ENCODE measurements around the gene NPTX1.

NPTX1 gene

DNA sequence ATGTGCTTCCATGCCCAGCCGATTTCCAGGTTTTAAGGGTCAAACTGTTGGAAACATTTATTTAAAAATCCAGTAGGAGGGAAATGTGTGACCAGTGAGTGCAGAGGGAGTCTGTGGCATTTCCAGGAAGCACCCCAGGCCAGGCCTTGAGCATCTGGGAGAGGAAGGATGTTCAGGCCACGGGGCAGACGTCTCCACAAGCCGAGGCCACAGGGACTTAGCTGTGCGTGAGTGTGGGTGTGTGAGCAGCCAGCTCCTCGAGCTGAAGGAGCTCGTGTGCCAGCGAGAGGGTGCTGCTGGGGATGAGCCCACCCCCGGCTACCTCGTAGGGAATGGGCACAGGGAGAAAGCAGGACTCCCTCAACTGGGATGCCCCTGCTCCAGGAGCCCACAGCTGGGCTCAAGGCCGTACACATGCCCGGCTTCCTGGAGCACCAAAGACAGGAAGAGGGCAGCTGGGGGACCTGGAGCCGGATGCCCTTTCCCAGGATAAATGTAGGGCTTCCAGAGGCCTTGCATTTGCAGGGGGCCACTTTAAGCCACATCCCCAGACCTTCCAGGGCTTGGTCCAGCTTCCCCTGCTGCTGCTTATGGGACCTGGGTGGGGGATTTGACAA is 12.5 kb downstream of the NPTX1 start:
- no peak for DNase-seq (ENCODE audit: low spot score)

DNA sequence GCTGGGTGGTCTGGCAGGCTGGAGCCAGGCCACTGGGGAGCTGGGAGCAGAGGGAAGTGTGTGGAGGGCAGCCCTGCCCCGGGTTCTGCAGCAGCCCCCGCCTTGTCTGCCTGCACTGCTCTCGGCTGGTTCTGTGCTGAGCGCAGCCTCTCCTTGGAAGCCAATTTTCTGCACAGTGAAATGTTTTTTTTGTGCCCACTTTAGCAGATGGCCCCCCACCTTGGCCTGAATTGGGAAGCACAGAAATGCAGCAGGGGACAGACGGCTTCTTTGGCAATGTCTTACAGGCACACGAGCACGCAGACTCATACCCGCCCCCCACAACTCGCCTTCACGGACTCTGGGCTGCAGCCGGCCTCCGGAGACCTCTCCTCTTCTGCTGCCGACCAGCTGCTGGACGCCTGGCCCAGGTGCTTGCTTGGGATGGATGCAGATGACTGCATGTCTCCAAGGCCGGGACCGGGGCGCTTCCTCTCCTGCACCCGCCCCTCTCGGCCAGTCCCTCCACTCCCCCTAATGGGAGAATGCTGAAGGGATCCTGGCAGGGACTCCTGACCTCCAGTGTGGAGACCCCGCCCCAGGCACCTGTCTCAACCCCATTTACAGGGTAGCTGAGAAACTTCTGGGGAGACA is 14.8 kb downstream of the NPTX1 start:
- no peak for DNase-seq (ENCODE audit: low spot score)

- DNase-seq (ENCODE audit: low spot score): no peak
These were observed 16.0 kb downstream of the NPTX1 start for GRCh38 chr17:80460429-80460834.

DNA sequence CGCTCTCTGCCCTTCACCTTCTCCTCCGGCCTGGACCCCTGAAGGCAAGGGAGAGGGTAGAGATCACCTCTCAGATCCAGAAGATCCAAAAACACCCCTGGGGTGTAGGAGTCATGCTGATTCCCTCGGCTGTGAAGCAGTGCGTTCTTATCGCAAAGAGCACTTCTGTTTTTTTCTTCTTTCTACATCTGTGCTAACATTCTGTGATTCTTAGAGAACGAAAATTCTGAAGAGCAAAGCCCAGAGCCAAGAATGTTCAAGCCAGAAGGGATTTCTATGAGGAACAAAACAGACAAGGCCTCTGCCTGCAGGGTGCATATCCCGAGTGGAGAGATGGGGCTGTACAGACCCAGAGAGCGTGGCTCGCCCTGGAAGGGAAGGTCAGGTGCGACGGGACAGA is 17.2 kb downstream of the NPTX1 start:
- DNase-seq (ENCODE audit: low spot score): no peak

GRCh38 chr17:80458016-80458415 is 18.4 kb downstream of the NPTX1 start:
- DNase-seq (ENCODE audit: low spot score): no peak

GRCh38 chr17:80457236-80457856 is 19.1 kb downstream of the NPTX1 start:
- no peak for DNase-seq (ENCODE audit: low spot score)

- no peak for DNase-seq (ENCODE audit: low spot score)
These were observed 19.8 kb downstream of the NPTX1 start for GRCh38 chr17:80456465-80457235.

- no peak for DNase-seq (ENCODE audit: low spot score)
These were observed 20.6 kb downstream of the NPTX1 start for GRCh38 chr17:80455784-80456183.

DNA sequence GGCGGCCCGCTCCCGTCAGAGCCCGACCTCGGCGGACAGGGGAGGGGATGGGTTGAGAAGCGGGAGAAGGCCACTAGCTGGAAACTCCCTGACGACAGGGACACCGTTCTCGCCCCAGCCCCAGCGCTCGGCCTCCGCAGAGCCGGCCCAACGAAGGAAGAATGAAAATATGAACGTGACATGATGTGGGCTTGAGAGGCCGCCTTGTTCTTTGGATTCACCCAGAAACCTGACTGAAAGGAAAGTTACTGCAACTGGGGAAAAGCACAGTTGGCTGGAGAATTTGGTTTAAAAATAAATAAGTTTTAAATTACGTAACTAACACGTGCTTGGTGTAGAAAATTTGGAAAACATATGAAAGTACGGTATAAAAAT is 21.1 kb downstream of the NPTX1 start:
- peak; percentile 70 for DNase-seq (ENCODE audit: low spot score)

- DNase-seq (ENCODE audit: low spot score): peak; percentile 96
These were observed 21.7 kb downstream of the NPTX1 start for GRCh38 chr17:80454557-80455335.

- DNase-seq (ENCODE audit: low spot score): no peak
These were observed 22.3 kb downstream of the NPTX1 start for GRCh38 chr17:80453998-80454556.

GRCh38 chr17:80453126-80453997 is 23.0 kb downstream of the NPTX1 start:
- no peak for DNase-seq (ENCODE audit: low spot score)

DNA sequence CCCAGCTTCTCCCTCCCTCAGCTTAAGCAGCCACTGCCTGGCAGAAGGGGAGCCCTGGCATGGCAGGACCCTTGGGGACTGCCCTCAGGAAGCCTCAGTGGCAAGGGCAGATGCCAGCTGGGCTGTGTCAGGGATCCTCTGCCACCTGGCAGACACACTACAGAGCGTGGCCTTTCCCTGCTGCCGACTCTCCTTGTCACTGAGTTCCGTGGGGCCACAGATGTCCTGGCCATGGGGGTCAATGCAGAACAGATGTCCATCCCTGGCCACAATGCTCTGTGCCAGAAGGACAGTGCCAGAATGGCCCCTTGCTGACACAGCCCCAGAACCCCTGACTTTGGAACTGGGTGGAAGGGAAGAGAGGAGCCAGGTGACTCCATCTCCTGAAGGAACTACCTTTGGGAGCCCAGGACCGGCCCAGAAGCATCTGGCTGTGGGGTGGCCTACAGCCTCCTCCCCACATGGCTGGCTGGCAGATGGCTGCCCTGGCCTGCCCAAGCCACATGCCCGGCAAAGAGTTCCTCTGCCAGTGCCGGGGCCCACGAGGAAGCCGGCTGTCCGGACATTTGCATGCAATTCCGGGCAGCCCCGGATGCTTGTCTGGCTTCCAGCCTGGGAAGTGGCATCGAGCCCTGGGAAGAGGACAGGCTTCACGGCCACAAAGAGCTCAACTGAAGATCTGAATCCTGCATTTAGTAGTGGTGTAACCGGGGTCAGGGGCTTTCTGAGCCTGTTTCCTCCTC is 24.1 kb downstream of the NPTX1 start:
- DNase-seq (ENCODE audit: low spot score): no peak

- DNase-seq (ENCODE audit: low spot score): no peak
These were observed 25.2 kb downstream of the NPTX1 start for GRCh38 chr17:80451104-80451775.

DNA sequence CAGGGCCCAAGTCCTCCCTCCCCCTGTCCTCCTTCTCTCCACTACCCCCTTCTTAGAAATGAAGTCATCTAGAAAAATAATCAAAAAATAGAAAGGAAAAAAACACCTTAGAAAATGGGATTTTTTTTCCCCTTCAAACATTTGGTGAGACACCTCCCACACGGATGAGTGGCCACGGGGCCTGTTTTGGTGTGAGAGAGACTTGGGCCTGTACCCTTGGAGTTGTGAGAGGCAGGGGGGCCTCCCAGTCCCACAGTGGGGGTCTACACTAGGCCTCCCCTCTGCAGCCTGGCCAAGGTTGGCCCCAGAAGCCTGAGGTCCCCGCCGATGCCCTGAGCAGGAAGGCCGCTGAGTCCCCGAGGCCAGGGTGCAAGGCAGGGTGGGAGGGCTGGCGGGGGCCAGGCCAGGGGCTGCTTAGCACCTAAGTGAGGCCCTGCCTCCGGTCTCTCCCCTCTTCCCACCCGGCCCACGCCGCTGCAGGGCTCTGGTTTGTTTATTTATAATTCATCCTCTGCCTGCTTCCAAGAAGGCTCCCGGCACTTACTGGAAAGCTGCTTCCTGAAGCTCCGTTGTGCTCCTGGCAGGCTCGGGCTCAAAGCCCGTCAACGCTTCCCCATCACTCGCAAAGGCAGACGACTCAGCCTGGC is 26.4 kb downstream of the NPTX1 start:
- DNase-seq (ENCODE audit: low spot score): no peak

DNA sequence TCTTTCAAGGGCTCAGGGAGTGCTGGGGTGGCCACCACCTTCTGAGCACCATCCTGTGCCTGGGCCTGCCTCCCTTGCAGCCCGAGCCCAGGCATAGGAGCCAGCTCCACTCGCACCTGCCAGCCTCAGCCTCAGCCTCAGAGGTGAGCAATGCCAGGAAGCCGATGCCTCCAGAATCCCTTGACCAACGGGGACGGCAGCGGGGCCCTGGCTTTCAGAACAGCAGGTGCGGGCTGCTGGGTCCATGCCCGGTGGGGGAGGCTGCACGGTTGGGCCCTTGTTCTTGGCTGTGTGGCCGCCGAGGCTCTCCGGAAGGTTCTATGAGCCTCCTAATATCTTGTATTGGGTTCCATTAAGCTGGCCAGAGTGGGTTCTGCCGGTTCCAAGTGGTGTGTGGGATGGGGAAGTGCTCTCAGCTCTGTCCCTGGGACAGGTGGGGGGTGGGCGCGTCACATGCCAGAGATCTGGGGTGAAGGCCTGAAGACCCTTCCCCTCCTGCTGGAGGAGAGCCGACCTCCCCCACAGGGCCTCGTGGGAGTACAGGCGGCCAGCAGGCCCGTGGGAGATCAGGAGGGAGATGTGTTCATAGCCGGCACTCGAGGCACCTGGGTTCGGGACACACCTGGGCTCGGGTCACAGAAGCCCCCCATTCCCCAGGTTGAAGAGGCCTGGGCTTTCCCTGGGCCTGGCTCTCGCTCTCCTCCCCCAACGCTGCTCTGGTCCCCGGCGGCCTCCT is 27.0 kb downstream of the NPTX1 start:
- no peak for DNase-seq (ENCODE audit: low spot score)

- DNase-seq (ENCODE audit: low spot score): no peak
These were observed 28.6 kb downstream of the NPTX1 start for GRCh38 chr17:80447790-80448189.
